ENCODE results near the gene OSBP2.

DNA sequence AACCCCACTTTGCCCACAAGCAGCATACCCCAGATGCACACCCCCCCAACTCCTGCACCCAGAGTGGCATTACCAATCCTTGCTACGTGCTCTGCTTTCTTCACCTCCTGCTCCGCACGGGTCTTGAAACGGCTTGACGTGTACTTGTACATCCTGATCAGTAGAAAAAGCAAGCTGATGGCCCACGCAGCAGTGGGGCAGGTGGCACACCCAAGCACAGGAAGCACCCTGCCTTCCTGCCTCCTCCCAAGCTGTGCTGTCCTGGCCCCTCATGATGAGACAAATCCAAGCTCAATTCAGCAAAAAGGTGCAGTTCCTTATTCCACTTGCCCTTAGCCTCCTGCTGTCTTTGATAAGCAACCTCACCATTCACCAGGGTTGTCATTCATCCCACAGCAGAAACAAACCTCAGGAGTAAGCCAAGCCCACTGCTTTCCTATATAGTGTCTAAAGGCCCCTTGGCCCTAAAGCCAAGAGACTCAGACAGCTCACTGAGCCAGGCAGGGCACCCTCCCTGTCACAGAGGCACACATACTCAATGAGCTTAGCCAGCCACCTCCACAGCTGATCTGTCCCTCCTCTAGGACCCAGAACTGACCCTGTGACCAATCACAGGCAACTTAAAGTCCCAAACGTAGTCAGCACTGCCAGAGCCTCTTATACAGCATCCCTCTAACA lies 246.2 kb downstream of the OSBP2 start:
- TF ChIP-seq, protein P1, sequence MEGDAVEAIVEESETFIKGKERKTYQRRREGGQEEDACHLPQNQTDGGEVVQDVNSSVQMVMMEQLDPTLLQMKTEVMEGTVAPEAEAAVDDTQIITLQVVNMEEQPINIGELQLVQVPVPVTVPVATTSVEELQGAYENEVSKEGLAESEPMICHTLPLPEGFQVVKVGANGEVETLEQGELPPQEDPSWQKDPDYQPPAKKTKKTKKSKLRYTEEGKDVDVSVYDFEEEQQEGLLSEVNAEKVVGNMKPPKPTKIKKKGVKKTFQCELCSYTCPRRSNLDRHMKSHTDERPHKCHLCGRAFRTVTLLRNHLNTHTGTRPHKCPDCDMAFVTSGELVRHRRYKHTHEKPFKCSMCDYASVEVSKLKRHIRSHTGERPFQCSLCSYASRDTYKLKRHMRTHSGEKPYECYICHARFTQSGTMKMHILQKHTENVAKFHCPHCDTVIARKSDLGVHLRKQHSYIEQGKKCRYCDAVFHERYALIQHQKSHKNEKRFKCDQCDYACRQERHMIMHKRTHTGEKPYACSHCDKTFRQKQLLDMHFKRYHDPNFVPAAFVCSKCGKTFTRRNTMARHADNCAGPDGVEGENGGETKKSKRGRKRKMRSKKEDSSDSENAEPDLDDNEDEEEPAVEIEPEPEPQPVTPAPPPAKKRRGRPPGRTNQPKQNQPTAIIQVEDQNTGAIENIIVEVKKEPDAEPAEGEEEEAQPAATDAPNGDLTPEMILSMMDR (conservative IDR thresholded peaks at IDR 0.05; ENCODE audit: low read length): no peak
- TF ChIP-seq EZH2phosphoT487 (IDR thresholded peaks at IDR 0.05; ENCODE audit: borderline replicate concordance): no peak

Data from Loucy (cell line).